Measurements from ENCODE around the gene TIA1. TPM values are rescaled to one million over a fixed set of nuclear protein-coding genes. Genes with fewer than 3 reads are reported as not detected.
"Not testable (repeated sequence)": the region's sequence is repeated elsewhere in the genome, so short reads cannot be mapped to it uniquely, and the experiment has no call there.

The TIA1 gene
- total RNA-seq, 1 donor from 2014 or later, result 149 TPM

GRCh38 chr2:70270323-70270722 lies 21.9 kb upstream of the TIA1 start:
- ATAC-seq (ENCODE audit: low read depth), result no peak
- no peak for TF ChIP-seq CTCF (IDR thresholded peaks at IDR 0.05)
- Mint-ChIP-seq H3K4me1 (no peaks in the 10 kb centered on the region), H3K27me3 (no peaks in the 10 kb centered on the region), H3K36me3 (ENCODE audit: low read depth) (peaks cover 36% of the 10 kb centered on the region), H3K9me3 (no peaks in the 10 kb centered on the region), H3K27ac (no peak overlapping the region), H3K4me3 (no peak overlapping the region)
- intact Hi-C loops (cut with micrococcal nuclease), result no loop called here
- CTCF ChIA-PET, result no interaction called here
- POLR2A ChIA-PET, result no interaction called here
- no peak for DNase-seq

DNA sequence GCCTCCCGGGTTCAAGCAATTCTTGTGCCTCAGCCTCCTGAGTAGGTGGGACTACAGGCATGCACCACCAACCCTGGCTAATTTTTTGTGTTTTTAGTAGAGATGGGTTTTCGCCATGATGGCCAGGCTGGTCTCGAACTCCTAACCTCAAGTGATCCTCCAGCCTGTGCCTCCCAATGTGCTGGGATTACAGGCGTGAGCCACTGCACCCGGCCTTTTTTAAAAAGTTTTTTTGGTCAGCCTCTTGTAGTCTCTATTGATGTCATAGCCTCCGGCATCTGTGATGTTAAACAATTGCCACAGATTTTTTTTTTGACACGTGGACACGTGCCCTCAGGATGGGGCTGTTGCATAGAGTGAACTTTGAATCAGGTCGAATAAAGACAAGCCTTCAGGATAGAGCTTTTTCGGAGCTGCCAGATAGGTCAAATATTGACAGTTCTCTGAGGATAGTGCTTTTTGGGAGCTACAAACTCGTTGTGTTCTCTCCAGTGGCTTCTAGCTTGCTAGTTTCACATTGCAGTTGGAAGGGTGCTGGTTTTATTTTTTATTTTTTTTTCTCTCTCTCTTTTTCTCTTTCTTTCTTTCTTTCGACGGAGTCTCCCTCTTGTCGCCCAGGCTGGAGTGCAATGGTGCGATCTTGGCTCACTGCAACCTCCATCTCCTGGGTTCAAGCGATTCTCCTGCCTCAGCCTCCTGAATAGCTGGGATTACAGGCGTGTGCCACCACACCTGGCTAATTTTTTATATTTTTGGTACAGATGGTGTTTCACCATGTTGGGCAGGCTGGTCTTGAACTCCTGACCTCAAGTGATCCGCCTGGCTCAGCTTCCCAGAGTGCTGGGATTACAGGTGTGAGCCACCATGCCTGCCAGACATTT lies 21.2 kb upstream of the TIA1 start:
- H3K9me3 Mint-ChIP-seq; intact Hi-C loops (cut with micrococcal nuclease); POLR2A ChIA-PET; ATAC-seq (ENCODE audit: low read depth); H3K27ac Mint-ChIP-seq; H3K27me3 Mint-ChIP-seq; H3K4me1 Mint-ChIP-seq; CTCF ChIA-PET; DNase-seq; H3K4me3 Mint-ChIP-seq: not testable (repeated sequence)
- peaks cover 30% of the 10 kb centered on the region for H3K36me3 Mint-ChIP-seq (ENCODE audit: low read depth)

DNA sequence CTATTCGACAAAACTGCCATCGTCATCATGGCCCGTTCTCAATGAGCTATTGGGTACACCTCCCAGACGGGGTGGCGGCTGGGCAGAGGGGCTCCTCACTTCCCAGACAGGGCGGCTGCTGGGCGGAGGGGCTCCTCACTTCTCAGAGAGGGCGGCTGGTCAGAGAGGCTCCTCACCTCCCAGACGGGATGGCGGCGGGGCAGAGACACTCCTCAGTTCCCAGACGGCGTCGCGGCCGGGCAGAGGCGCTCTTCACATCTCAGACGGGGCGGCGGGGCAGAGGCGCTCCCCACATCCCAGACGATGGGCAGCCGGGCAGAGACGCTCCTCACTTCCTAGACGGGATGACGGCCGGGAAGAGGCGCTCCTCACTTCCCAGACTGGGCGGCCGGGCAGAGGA lies 18.5 kb upstream of the TIA1 start:
- H3K4me1 Mint-ChIP-seq; H3K4me3 Mint-ChIP-seq; ATAC-seq (ENCODE audit: low read depth); H3K27me3 Mint-ChIP-seq; DNase-seq; intact Hi-C loops (cut with micrococcal nuclease); CTCF ChIA-PET; POLR2A ChIA-PET; H3K27ac Mint-ChIP-seq; H3K9me3 Mint-ChIP-seq: not testable (repeated sequence)
- H3K36me3 Mint-ChIP-seq (ENCODE audit: low read depth), result peaks cover 38% of the 10 kb centered on the region

DNA sequence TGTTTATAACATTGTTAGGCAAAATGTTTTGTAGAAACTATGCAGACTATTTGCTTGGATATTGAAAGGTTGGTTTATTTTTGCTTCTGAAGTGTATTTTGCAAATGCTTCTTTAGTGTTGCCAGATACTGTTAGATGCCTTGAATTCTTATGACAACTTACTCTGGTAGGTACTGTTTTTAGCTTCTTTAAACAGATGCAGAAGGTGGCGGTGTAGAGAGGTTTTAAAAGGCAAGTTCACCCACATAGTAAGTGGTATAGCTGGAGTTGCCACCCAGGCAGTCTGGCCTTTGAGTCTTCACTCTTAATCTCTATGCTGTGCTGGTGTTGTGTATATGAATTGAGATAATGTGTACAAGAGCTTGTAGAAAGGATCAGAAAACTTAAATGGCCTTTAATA lies 13.1 kb upstream of the TIA1 start:
- Mint-ChIP-seq H3K27me3 (no peaks in the 10 kb centered on the region), H3K4me3 (no peak overlapping the region), H3K27ac (no peak overlapping the region), H3K4me1 (peaks cover 13% of the 10 kb centered on the region), H3K36me3 (ENCODE audit: low read depth) (peaks cover 39% of the 10 kb centered on the region), H3K9me3 (peaks cover 2% of the 10 kb centered on the region)
- DNase-seq (no peak), ATAC-seq (ENCODE audit: low read depth) (no peak)
- POLR2A ChIA-PET, result interaction anchor here (0.5 kb wide), 2 partner anchors 13 to 1193 kb away, joined by 4 read pairs; no protein-coding TSS in a partner anchor
- CTCF ChIA-PET, result no interaction called here
- TF ChIP-seq CTCF (IDR thresholded peaks at IDR 0.05), result no peak
- intact Hi-C loops (cut with micrococcal nuclease), result loop anchor here (2.0 kb wide), 1 partner anchor 15 kb away; no protein-coding TSS in a partner anchor

- ChIA-PET POLR2A (interaction anchor here (0.5 to 3.3 kb wide), 13 partner anchors 10 to 821 kb away, joined by 3 to 56 read pairs (median 5); partner anchors contain the start of genes C2orf42, FAM136A, MXD1 and NAGK), CTCF (interaction anchor here (1.6 to 2.3 kb wide), 4 partner anchors 9 to 347 kb away, joined by 5 to 9 read pairs (median 6); no protein-coding TSS in a partner anchor)
- Mint-ChIP-seq H3K27ac (peak overlapping the region; percentile 12), H3K27me3 (no peaks in the 10 kb centered on the region), H3K36me3 (ENCODE audit: low read depth) (peaks cover 24% of the 10 kb centered on the region), H3K4me3 (peak overlapping the region; percentile 93), H3K9me3 (peaks cover 2% of the 10 kb centered on the region), H3K4me1 (peaks cover 13% of the 10 kb centered on the region)
- TF ChIP-seq CTCF (IDR thresholded peaks at IDR 0.05), result no peak
- DNase-seq, result no peak
- no peak for ATAC-seq (ENCODE audit: low read depth)
- intact Hi-C loops (cut with micrococcal nuclease), result loop anchor here (1.0 to 2.0 kb wide), 4 partner anchors 31 to 68 kb away; partner anchors contain the start of genes C2orf42 and SNRPG
These were observed 10.1 kb upstream of the TIA1 start for GRCh38 chr2:70258532-70258875.

- Mint-ChIP-seq H3K9me3 (peaks cover 2% of the 10 kb centered on the region), H3K36me3 (ENCODE audit: low read depth) (peaks cover 6% of the 10 kb centered on the region), H3K27ac (no peak overlapping the region), H3K27me3 (no peaks in the 10 kb centered on the region), H3K4me3 (no peak overlapping the region), H3K4me1 (peaks cover 13% of the 10 kb centered on the region)
- ChIA-PET CTCF (no interaction called here), POLR2A (interaction anchor here (0.8 to 3.3 kb wide), 2 partner anchors 38 to 65 kb away, joined by 4 to 37 read pairs; partner anchors contain the start of genes C2orf42 and SNRPG)
- intact Hi-C loops (cut with micrococcal nuclease), result no loop called here
- ATAC-seq (ENCODE audit: low read depth) (no peak), DNase-seq (no peak)
- TF ChIP-seq CTCF (IDR thresholded peaks at IDR 0.05), result no peak
These were observed 7.3 kb upstream of the TIA1 start for GRCh38 chr2:70255637-70256314.

Data from activated B cell treated with CpG ODN at 0.5 μM for 24 hours (primary cell).